Spleen (tissue), 7 donors: ENCODE results near the gene CUX1.

Experiments
- CTCF ChIP-seq, 11 experiments: fragments of 200-600 bp in 7 of 11; fragments of 450-650 bp in 4 of 11; sonication (generic) in 4 of 11; IDR thresholded peaks in 8 of 11; conservative IDR thresholded peaks in 3 of 11; 1 replicate in 7 of 11; 2 replicates in 4 of 11; pipeline versions ENCODE4 v1.4.0 to v1.8.0; 2016 to 2021; ENCODE audit warnings: antibody characterized with exemption in 11 of 11, inconsistent platforms in 4 of 11, mild to moderate bottlenecking in 1 of 11
- POLR2A ChIP-seq, 3 donors: fragments of 450-650 bp; IDR thresholded peaks; one replicate each; pipeline ENCODE4 v1.5.1; 2017; ENCODE audit warnings: antibody characterized with exemption in 3 of 3, mild to moderate bottlenecking in 1 of 3
- POLR2AphosphoS5 ChIP-seq, 3 donors: sonication (generic); formaldehyde crosslinking; IDR thresholded peaks; one replicate each; pipeline ENCODE4 v1.5.1; 2017; ENCODE audit warnings: antibody characterized with exemption in 3 of 3
- donor health status: DM: no; HTN: no; CAD: no; lungs with moderate emphysema.
- donor health status: DM: no; HTN: no; CAD: no.
- donor health status: DM: no; HTN: no; CAD: no.

GRCh38 chr7:101960323-101960722, 142.9 kb downstream of the CUX1 start:
- TF ChIP-seq CTCF (IDR thresholded peaks at IDR 0.05 in 8 of 11, conservative IDR thresholded peaks at IDR 0.05 in 3 of 11) (no peak), POLR2A (IDR thresholded peaks at IDR 0.05) (no peak), POLR2AphosphoS5 (IDR thresholded peaks at IDR 0.05) (no peak)
